ENCODE data around the gene OR52L1. TPM values are rescaled to one million over a fixed set of nuclear protein-coding genes. Genes with fewer than 3 reads are reported as not detected.

OR52L1 gene
- polyA plus RNA-seq, 1 donor (not counting 4 experiments of a cell fraction or from before 2014, with no cell fraction given) = not detected

DNA sequence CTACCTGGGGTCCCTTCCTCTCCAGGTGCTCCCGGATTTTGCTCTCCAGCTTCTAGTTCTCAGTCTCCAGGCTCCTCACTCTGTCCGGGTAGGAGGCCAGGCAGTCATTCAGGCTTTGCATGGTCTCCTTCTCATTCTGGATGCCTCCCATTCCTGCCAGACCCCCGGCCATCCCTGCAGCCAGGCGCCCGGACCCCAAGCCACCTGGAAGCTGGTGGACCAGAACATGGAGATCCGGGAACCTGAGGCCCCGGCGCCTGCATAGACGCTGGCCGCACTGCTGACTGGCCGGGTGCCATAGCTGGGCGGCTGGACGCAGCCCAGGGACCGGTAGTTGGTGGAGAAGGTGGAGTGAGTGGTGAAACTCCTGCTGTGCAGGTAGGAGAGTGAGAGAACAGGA lies 8.0 kb upstream of the OR52L1 start:
- TF ChIP-seq EZH2 (IDR thresholded peaks at IDR 0.05; ENCODE audit: low read length) (no peak), CTCF (optimal IDR thresholded peaks at IDR 0.05 in 1 of 3, IDR thresholded peaks at IDR 0.05 in 1 of 3, conservative IDR thresholded peaks at IDR 0.05 in 1 of 3; ENCODE audit: extremely low read depth in 1 of 3, insufficient read depth in 2 of 3, low read length in 3 of 3) (no peak)
- FAIRE-seq (no peak), DNase-seq (ENCODE audit: low read depth, low spot score) (no peak)
- Histone ChIP-seq H3K9me3 (ENCODE audit: control insufficient read depth, low read depth, low read length) (no peaks in the 10 kb centered on the region), H3K4me1 (ENCODE audit: control insufficient read depth, extremely low read depth, insufficient read depth, low read length) (no peaks in the 10 kb centered on the region), H3K4me2 (ENCODE audit: control insufficient read depth, extremely low read depth, insufficient read depth, low read depth, low read length) (no peak overlapping the region), H4K20me1 (ENCODE audit: control insufficient read depth, extremely low read depth, insufficient read depth, low read length) (no peaks in the 10 kb centered on the region), H3K27ac (ENCODE audit: control insufficient read depth, insufficient read depth, low read length) (no peak overlapping the region), H2AFZ (ENCODE audit: control insufficient read depth, low read length) (no peak overlapping the region), H3K4me3 (ENCODE audit: control insufficient read depth in 2 of 3, extremely low read depth in 1 of 3, insufficient read depth in 2 of 3, low read depth in 1 of 3, low read length in 3 of 3) (no peak overlapping the region), H3K9me1 (ENCODE audit: control insufficient read depth, extremely low read depth, insufficient read depth, low read length) (no peaks in the 10 kb centered on the region), H3K36me3 (ENCODE audit: control insufficient read depth in 2 of 2, extremely low read depth in 1 of 2, insufficient read depth in 2 of 2, low read length in 2 of 2) (no peaks in the 10 kb centered on the region), H3K9ac (ENCODE audit: control insufficient read depth, extremely low read depth, insufficient read depth, low read length) (no peak overlapping the region), H3K79me2 (ENCODE audit: control insufficient read depth, insufficient read depth, low read length) (no peaks in the 10 kb centered on the region), H3K27me3 (ENCODE audit: control insufficient read depth, extremely low read depth, insufficient read depth, low read length) (no peaks in the 10 kb centered on the region)
- dilution Hi-C loops (cut with MboI; ENCODE audit: extremely low pct_ligation_motif_present, low sequenced_read_pairs) = no loop called here

GRCh38 chr11:5992604-5993251 lies 5.9 kb upstream of the OR52L1 start:
- DNase-seq (ENCODE audit: low read depth, low spot score) = peak; percentile 13
- H3K27ac ChIP-seq (ENCODE audit: control insufficient read depth, insufficient read depth, low read length) = no peak overlapping the region
- no peak overlapping the region for H3K9ac ChIP-seq (ENCODE audit: control insufficient read depth, extremely low read depth, insufficient read depth, low read length)
- no peak overlapping the region for H3K4me3 ChIP-seq (ENCODE audit: control insufficient read depth in 2 of 3, extremely low read depth in 1 of 3, insufficient read depth in 2 of 3, low read depth in 1 of 3, low read length in 3 of 3)
- no peaks in the 10 kb centered on the region for H4K20me1 ChIP-seq (ENCODE audit: control insufficient read depth, extremely low read depth, insufficient read depth, low read length)
- no peak overlapping the region for H3K4me2 ChIP-seq (ENCODE audit: control insufficient read depth, extremely low read depth, insufficient read depth, low read depth, low read length)
- FAIRE-seq = peak; percentile 17
- no peak overlapping the region for H2AFZ ChIP-seq (ENCODE audit: control insufficient read depth, low read length)
- H3K4me1 ChIP-seq (ENCODE audit: control insufficient read depth, extremely low read depth, insufficient read depth, low read length) = no peaks in the 10 kb centered on the region
- TF ChIP-seq EZH2 (IDR thresholded peaks at IDR 0.05; ENCODE audit: low read length) (no peak), CTCF (optimal IDR thresholded peaks at IDR 0.05 in 1 of 3, IDR thresholded peaks at IDR 0.05 in 1 of 3, conservative IDR thresholded peaks at IDR 0.05 in 1 of 3; ENCODE audit: extremely low read depth in 1 of 3, insufficient read depth in 2 of 3, low read length in 3 of 3) (peak; percentile 54 to 56 (median 55))
- no peaks in the 10 kb centered on the region for H3K9me1 ChIP-seq (ENCODE audit: control insufficient read depth, extremely low read depth, insufficient read depth, low read length)
- no peaks in the 10 kb centered on the region for H3K36me3 ChIP-seq (ENCODE audit: control insufficient read depth in 2 of 2, extremely low read depth in 1 of 2, insufficient read depth in 2 of 2, low read length in 2 of 2)
- no peaks in the 10 kb centered on the region for H3K27me3 ChIP-seq (ENCODE audit: control insufficient read depth, extremely low read depth, insufficient read depth, low read length)
- dilution Hi-C loops (cut with MboI; ENCODE audit: extremely low pct_ligation_motif_present, low sequenced_read_pairs) = no loop called here
- no peaks in the 10 kb centered on the region for H3K9me3 ChIP-seq (ENCODE audit: control insufficient read depth, low read depth, low read length)
- H3K79me2 ChIP-seq (ENCODE audit: control insufficient read depth, insufficient read depth, low read length) = no peaks in the 10 kb centered on the region
